SK-N-SH (cell line): ENCODE results near the gene OBSL1. TPM values are rescaled to one million over a fixed set of nuclear protein-coding genes. Genes with fewer than 3 reads are reported as not detected.

ENCODE experiments used
- CTCF ChIA-PET: fragments of 300-600, 350-600 bp; formaldehyde crosslinking; extraction: SDS; loops from one replicate; lab custom pipeline; 2021; lab: Yijun Ruan, JAX
- POLR2A ChIA-PET: fragments of 350-600 bp; sonication (Branson Sonifier 250); formaldehyde crosslinking; extraction: SDS; loops from one replicate; lab custom pipeline; 2020; ENCODE audit warnings: antibody characterized with exemption, inconsistent platforms; lab: Yijun Ruan, JAX
- DNase-seq: peaks from one replicate; pipeline ENCODE4 v3.0.0; 2012
- H2AFZ ChIP-seq: fragments of 200-600 bp; sonication (generic); 2 replicates; pipeline ENCODE4 v1.8.1; 2016; ENCODE audit warnings: antibody characterized with exemption, mild to moderate bottlenecking, low read depth
- H3F3A ChIP-seq: fragments of 200-600 bp; sonication (generic); replicated peaks from 2 replicates; pipeline ENCODE3; 2016; ENCODE audit warnings: antibody characterized with exemption, mild to moderate bottlenecking; ENCODE audit not compliant: insufficient read depth
- H3K27ac ChIP-seq, 2 experiments: fragments of 200-500 bp in 1 of 2; fragments of 200-600 bp in 1 of 2; sonication (Bioruptor generic) in 1 of 2; sonication (generic), shearing (Covaris generic) in 1 of 2; 2 replicates each; pipeline versions ENCODE4 v1.5.1 to v1.6.1; 2014 to 2016; ENCODE audit warnings: low read depth in 2 of 2, inconsistent platforms in 1 of 2, low read length in 1 of 2, mild to moderate bottlenecking in 1 of 2, mixed read lengths in 1 of 2
- H3K27me3 ChIP-seq: fragments of 200-600 bp; sonication (generic), shearing (Covaris generic); 2 replicates; pipeline ENCODE4 v1.6.1; 2016; ENCODE audit warnings: mixed run types; ENCODE audit not compliant: insufficient read depth
- H3K36me3 ChIP-seq, 2 experiments: fragments of 200-500 bp in 1 of 2; fragments of 200-600 bp in 1 of 2; sonication (Bioruptor generic) in 1 of 2; sonication (generic) in 1 of 2; replicated peaks in 1 of 2; 2 replicates each; pipeline versions ENCODE3 to v1.5.1; 2014 to 2016; ENCODE audit warnings: low read length in 1 of 2, mild to moderate bottlenecking in 1 of 2; ENCODE audit not compliant: insufficient read depth in 2 of 2, control insufficient read depth in 1 of 2
- H3K4me1 ChIP-seq, 2 experiments: fragments of 200-500 bp in 1 of 2; fragments of 200-600 bp in 1 of 2; sonication (Bioruptor generic) in 1 of 2; sonication (generic), shearing (Covaris generic) in 1 of 2; 2 replicates each; pipeline versions ENCODE4 v1.5.1 to v1.6.1; 2014 to 2016; ENCODE audit warnings: low read depth in 1 of 2, low read length in 1 of 2, mixed run types in 1 of 2; ENCODE audit not compliant: insufficient read depth in 2 of 2, control insufficient read depth in 1 of 2
- H3K4me2 ChIP-seq: fragments of 200-600 bp; sonication (generic), shearing (Covaris generic); 2 replicates; pipeline ENCODE4 v1.6.1; 2017; ENCODE audit warnings: mixed run types
- H3K4me3 ChIP-seq, 2 experiments: fragments of 200-500 bp in 1 of 2; fragments of 200-600 bp in 1 of 2; sonication (Bioruptor generic) in 1 of 2; sonication (generic), shearing (Covaris generic) in 1 of 2; 2 replicates each; pipeline versions ENCODE4 v1.5.1 to v1.8.1; 2014 to 2016; ENCODE audit warnings: low read depth in 2 of 2, inconsistent platforms in 1 of 2, low read length in 1 of 2, mild to moderate bottlenecking in 1 of 2, mixed read lengths in 1 of 2, moderate library complexity in 1 of 2
- H3K79me2 ChIP-seq: fragments of 200-600 bp; sonication (generic); 2 replicates; pipeline ENCODE4 v1.8.1; 2017; ENCODE audit warnings: mild to moderate bottlenecking; ENCODE audit not compliant: insufficient read depth
- H3K9ac ChIP-seq: fragments of 200-600 bp; sonication (generic); 2 replicates; pipeline ENCODE4 v1.6.1; 2017; ENCODE audit warnings: mixed run types
- H3K9me2 ChIP-seq: fragments of 200-600 bp; sonication (generic); 2 replicates; pipeline ENCODE4 v1.6.1; 2017; ENCODE audit warnings: mixed run types
- H3K9me3 ChIP-seq: fragments of 200-600 bp; sonication (generic); 2 replicates; pipeline ENCODE4 v1.6.1; 2017; ENCODE audit warnings: mixed run types, mild to moderate bottlenecking, moderate library complexity
- H4K20me1 ChIP-seq: fragments of 200-600 bp; sonication (generic); 2 replicates; pipeline ENCODE4 v1.6.1; 2017; ENCODE audit warnings: mild to moderate bottlenecking, mixed run types; ENCODE audit not compliant: insufficient read depth
- EP300 ChIP-seq, 2 experiments: IDR thresholded peaks; 2 replicates each; pipeline versions ENCODE4 v1.4.0 to v1.6.1; 2012; ENCODE audit warnings: borderline replicate concordance in 1 of 2, low read depth in 1 of 2, low read length in 1 of 2
- FOXM1 ChIP-seq: IDR thresholded peaks from 2 replicates; pipeline ENCODE4 v1.4.0; 2012; ENCODE audit warnings: low read depth, mild to moderate bottlenecking
- GATA2 ChIP-seq: sonication (generic); formaldehyde crosslinking; IDR thresholded peaks from 2 replicates; pipeline ENCODE4 v1.5.0; 2020; ENCODE audit warnings: mild to moderate bottlenecking, missing genetic modification reagents
- IRF3 ChIP-seq: fragments of 150-350 bp; IDR thresholded peaks from 2 replicates; pipeline ENCODE4 v1.6.1; 2016; ENCODE audit warnings: mild to moderate bottlenecking, low read depth, low read length
- JUND ChIP-seq: IDR thresholded peaks from 2 replicates; pipeline ENCODE4 v1.4.0; 2012
- MEF2A ChIP-seq: IDR thresholded peaks from 2 replicates; pipeline ENCODE4 v1.4.0; 2012; ENCODE audit warnings: low read depth, borderline replicate concordance
- MXI1 ChIP-seq: IDR thresholded peaks from 2 replicates; pipeline ENCODE4 v1.6.1; 2012; ENCODE audit warnings: mild to moderate bottlenecking, low read depth, low read length, improper control_type of control experiment
- NFIC ChIP-seq: IDR thresholded peaks from 2 replicates; pipeline ENCODE4 v1.4.0; 2012; ENCODE audit warnings: borderline replicate concordance
- NRF1 ChIP-seq: IDR thresholded peaks from 2 replicates; pipeline ENCODE4 v1.6.1; 2012; ENCODE audit warnings: low read depth, mild to moderate bottlenecking, low read length
- RCOR1 ChIP-seq: fragments of 150-350 bp; IDR thresholded peaks from 2 replicates; pipeline ENCODE4 v1.6.1; 2017; ENCODE audit warnings: antibody characterized with exemption, low read length
- RFX5 ChIP-seq: IDR thresholded peaks from 2 replicates; pipeline ENCODE4 v1.6.1; 2012; ENCODE audit warnings: mild to moderate bottlenecking, improper control_type of control experiment, low read length
- SIN3A ChIP-seq: IDR thresholded peaks from 2 replicates; pipeline ENCODE4 v1.6.1; 2012; ENCODE audit warnings: low read depth, mild to moderate bottlenecking, low read length, moderate library complexity, borderline replicate concordance
- SMC3 ChIP-seq: IDR thresholded peaks from 2 replicates; pipeline ENCODE4 v1.6.1; 2012; ENCODE audit warnings: low read depth, low read length, improper control_type of control experiment
- TCF12 ChIP-seq: IDR thresholded peaks from 2 replicates; pipeline ENCODE4 v1.4.0; 2012
- TEAD4 ChIP-seq: IDR thresholded peaks from 2 replicates; pipeline ENCODE4 v1.4.0; 2012; ENCODE audit warnings: mild to moderate bottlenecking, borderline replicate concordance; ENCODE audit not compliant: insufficient read depth
- USF1 ChIP-seq: IDR thresholded peaks from 2 replicates; pipeline ENCODE4 v1.4.0; 2012; ENCODE audit warnings: low read depth, borderline replicate concordance
- USF2 ChIP-seq: fragments of 150-350 bp; IDR thresholded peaks from 2 replicates; pipeline ENCODE4 v1.6.1; 2017; ENCODE audit warnings: antibody characterized with exemption, low read length, low read depth, borderline replicate concordance
- WGBS: methylation state at CpG from one replicate; pipeline ENCODE4 v1.1.6; 2017; ENCODE audit warnings: low lambda C conversion rate; 5-methylcytosine and 5-hydroxymethylcytosine counted together
- polyA plus RNA-seq, 3 experiments: library from polyadenylated mRNA; depleted of rRNA; stranded (reverse); fragments of >200 nt; gene quantifications; 2 replicates each; pipeline ENCODE4 v1.2.3, GENCODE V29; 2012

The OBSL1 gene
- polyA plus RNA-seq, 1 of the 3 experiments (the other 2 are of a cell fraction), result 93.0 TPM

- TF ChIP-seq FOXM1 (no peak), RCOR1 (no peak), SIN3A (no peak)
Measured at GRCh38 chr2:219578811-219579613, 7.7 kb upstream of the OBSL1 start (continued).

- CTCF ChIA-PET, result interaction anchor here (0.6 to 1.6 kb wide), 12 partner anchors 14 to 174 kb away, joined by 3 to 6 read pairs (median 4); partner anchors contain the start of genes CHPF and STK11IP
- H4K20me1 ChIP-seq, result no peaks in the 10 kb centered on the region
- DNase-seq, result no peak
- POLR2A ChIA-PET, result interaction anchor here (0.9 to 1.0 kb wide), 2 partner anchors 20 to 21 kb away, joined by 3 read pairs; partner anchors contain the start of gene STK11IP
- TF ChIP-seq NFIC, result no peak
- no peak for TF ChIP-seq EP300 (IDR thresholded peaks at IDR 0.05; ENCODE audit: borderline replicate concordance in 1 of 2, low read depth in 1 of 2, low read length in 1 of 2)
- TF ChIP-seq MEF2A, result no peak
- no peak for TF ChIP-seq USF1
- no peak for TF ChIP-seq USF2
- TF ChIP-seq MXI1, result no peak
- no peak for TF ChIP-seq FOXM1
- no peak for TF ChIP-seq NRF1
- TF ChIP-seq SMC3, result no peak
- no peak for TF ChIP-seq SIN3A
- TF ChIP-seq TCF12, result no peak
- TF ChIP-seq TEAD4, result no peak
- no peak for TF ChIP-seq RFX5
- TF ChIP-seq JUND, result no peak
- no peak for TF ChIP-seq IRF3
- TF ChIP-seq GATA2, result no peak
- H2AFZ ChIP-seq, result no peak overlapping the region
- H3K4me3 ChIP-seq, result no peak overlapping the region
- no peaks in the 10 kb centered on the region for H3K9me2 ChIP-seq
- H3K27ac ChIP-seq, result no peak overlapping the region
- no peak overlapping the region for H3K9ac ChIP-seq
- H3K4me2 ChIP-seq, result no peak overlapping the region
- H3K27me3 ChIP-seq, result peaks cover 7% of the 10 kb centered on the region; the same call in 1 of the 2 replicates
- H3K36me3 ChIP-seq, result no peaks in the 10 kb centered on the region
- H3F3A ChIP-seq, result peaks cover 6% of the 10 kb centered on the region
- WGBS, result 59% methylated on average over 13 of the region's 15 CpGs
- no peaks in the 10 kb centered on the region for H3K79me2 ChIP-seq
- peaks cover under 1 to 8% of the 10 kb centered on the region in 2 experiments; a peak in 1 of 4 replicates for H3K4me1 ChIP-seq
- H3K9me3 ChIP-seq, result no peaks in the 10 kb centered on the region
Measured at GRCh38 chr2:219576505-219577388, 5.4 kb upstream of the OBSL1 start.
